ENCODE measurements around the gene STPG2.

- TF ChIP-seq CTCF (IDR thresholded peaks at IDR 0.05) (no peak), POLR2A (IDR thresholded peaks at IDR 0.05) (no peak)
Measured at GRCh38 chr4:98126141-98126540, 17.1 kb downstream of the STPG2 start.
